GM12878 (cell line): ENCODE data around the gene SAMD1.

Experiments
- EZH2 ChIP-seq: IDR thresholded peaks from 2 replicates; pipeline ENCODE4 v1.6.1; 2012; ENCODE audit warnings: low read depth, mild to moderate bottlenecking, control low read depth, inconsistent platforms, low read length, borderline replicate concordance; ENCODE audit not compliant: control insufficient read depth
- POLR2AphosphoS5 ChIP-seq: IDR thresholded peaks from 2 replicates; pipeline ENCODE4 v1.6.1; 2011; ENCODE audit warnings: mild to moderate bottlenecking, low read length, inconsistent platforms
- RB1 ChIP-seq: fragments of 450-650 bp; formaldehyde crosslinking; IDR thresholded peaks from 2 replicates; pipeline ENCODE4 v1.6.1; 2017; ENCODE audit warnings: mild to moderate bottlenecking, borderline replicate concordance
- SREBF2 ChIP-seq: IDR thresholded peaks from 2 replicates; pipeline ENCODE4 v1.6.1; 2012; ENCODE audit warnings: mild to moderate bottlenecking, low read length
- YY1 ChIP-seq: IDR thresholded peaks from 2 replicates; pipeline ENCODE4 v1.6.1; 2011; ENCODE audit warnings: low read depth, mild to moderate bottlenecking, low read length
- TF ChIP-seq, protein P1 (sequence below), 3 experiments: IDR thresholded peaks in 2 of 3; conservative IDR thresholded peaks in 1 of 3; 2 replicates each; pipeline ENCODE4 v1.5.1; 2011; ENCODE audit warnings: low read depth in 3 of 3, low read length in 3 of 3, mild to moderate bottlenecking in 3 of 3, control low read depth in 2 of 3, moderate library complexity in 2 of 3, inconsistent platforms in 1 of 3, mixed read lengths in 1 of 3; ENCODE audit not compliant: control insufficient read depth in 2 of 3, insufficient read depth in 1 of 3; ENCODE audit errors: extremely low read depth in 1 of 3
- TF ChIP-seq, protein P2 (sequence below): IDR thresholded peaks from 2 replicates; pipeline ENCODE4 v1.6.1; 2012; ENCODE audit warnings: low read depth, low read length, improper control_type of control experiment

DNA sequence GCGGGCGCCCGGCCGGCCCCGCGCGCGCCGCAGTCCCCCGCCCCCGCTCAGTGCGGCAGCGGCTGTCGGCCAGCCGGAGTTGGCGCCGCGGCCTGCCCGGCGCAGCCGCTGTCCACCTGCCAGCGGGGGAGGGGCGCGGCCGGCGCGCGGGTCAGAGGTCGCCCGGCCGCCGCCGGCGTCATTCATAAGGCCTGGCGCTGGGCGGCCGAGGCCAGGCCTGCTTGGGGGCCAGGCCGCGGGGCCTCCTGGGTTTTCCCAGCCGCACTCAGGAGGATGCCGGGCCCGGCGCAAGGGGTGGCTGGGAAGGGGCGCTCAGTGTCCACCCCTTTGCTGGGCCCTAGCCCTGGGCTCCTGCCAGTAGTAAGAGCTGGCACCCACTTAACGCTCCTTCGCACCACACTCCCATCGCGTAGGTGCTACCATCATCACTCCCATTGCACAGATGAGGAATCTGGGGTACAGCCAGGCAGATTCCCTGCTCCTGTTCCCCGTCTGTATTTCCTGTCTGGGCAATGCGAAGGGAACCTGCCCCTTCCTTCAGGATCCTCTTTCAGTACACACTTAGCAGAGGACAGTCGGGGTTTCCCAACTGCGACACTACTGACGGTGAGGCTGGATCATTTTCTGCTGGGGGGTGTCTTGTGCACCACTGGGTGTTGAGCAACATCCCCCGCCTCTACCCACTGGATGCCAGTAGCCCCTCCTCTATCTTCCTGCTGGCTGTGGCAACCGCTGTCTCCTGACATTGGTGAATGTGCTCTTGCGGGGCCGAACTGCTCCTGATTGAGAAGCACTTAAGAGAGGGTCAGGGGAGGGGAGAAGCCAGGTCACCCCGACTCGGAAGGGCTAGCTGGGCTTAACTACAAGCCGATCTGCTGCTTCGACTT is 27.9 kb upstream of the SAMD1 start:
- TF ChIP-seq, protein P1, sequence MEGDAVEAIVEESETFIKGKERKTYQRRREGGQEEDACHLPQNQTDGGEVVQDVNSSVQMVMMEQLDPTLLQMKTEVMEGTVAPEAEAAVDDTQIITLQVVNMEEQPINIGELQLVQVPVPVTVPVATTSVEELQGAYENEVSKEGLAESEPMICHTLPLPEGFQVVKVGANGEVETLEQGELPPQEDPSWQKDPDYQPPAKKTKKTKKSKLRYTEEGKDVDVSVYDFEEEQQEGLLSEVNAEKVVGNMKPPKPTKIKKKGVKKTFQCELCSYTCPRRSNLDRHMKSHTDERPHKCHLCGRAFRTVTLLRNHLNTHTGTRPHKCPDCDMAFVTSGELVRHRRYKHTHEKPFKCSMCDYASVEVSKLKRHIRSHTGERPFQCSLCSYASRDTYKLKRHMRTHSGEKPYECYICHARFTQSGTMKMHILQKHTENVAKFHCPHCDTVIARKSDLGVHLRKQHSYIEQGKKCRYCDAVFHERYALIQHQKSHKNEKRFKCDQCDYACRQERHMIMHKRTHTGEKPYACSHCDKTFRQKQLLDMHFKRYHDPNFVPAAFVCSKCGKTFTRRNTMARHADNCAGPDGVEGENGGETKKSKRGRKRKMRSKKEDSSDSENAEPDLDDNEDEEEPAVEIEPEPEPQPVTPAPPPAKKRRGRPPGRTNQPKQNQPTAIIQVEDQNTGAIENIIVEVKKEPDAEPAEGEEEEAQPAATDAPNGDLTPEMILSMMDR (IDR thresholded peaks at IDR 0.05 in 2 of 3, conservative IDR thresholded peaks at IDR 0.05 in 1 of 3; ENCODE audit: control insufficient read depth in 2 of 3, extremely low read depth in 1 of 3, insufficient read depth in 1 of 3, low read depth in 3 of 3, low read length in 3 of 3): no peak
- TF ChIP-seq YY1 (peak; percentile 12; the same call in 1 of the 2 replicates), SREBF2 (no peak), RB1 (no peak), POLR2AphosphoS5 (no peak), EZH2 (no peak)
- TF ChIP-seq, protein P2, sequence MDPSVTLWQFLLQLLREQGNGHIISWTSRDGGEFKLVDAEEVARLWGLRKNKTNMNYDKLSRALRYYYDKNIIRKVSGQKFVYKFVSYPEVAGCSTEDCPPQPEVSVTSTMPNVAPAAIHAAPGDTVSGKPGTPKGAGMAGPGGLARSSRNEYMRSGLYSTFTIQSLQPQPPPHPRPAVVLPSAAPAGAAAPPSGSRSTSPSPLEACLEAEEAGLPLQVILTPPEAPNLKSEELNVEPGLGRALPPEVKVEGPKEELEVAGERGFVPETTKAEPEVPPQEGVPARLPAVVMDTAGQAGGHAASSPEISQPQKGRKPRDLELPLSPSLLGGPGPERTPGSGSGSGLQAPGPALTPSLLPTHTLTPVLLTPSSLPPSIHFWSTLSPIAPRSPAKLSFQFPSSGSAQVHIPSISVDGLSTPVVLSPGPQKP: no peak
